Hepatocyte (in vitro differentiated cells): ENCODE measurements around the gene CTNNBIP1.

ENCODE experiments used
- CTCF ChIP-seq: fragments of 200-600 bp; sonication (generic); IDR thresholded peaks from 2 replicates; pipeline ENCODE4 v1.5.1; 2016; ENCODE audit warnings: antibody characterized with exemption, mild to moderate bottlenecking; ENCODE audit not compliant: poor library complexity
- EZH2 ChIP-seq: fragments of 200-600 bp; sonication (generic); IDR thresholded peaks from 2 replicates; pipeline ENCODE4 v1.6.1; 2016; ENCODE audit warnings: antibody characterized with exemption, mild to moderate bottlenecking, borderline replicate concordance
- EZH2phosphoT487 ChIP-seq: fragments of 200-600 bp; sonication (generic); IDR thresholded peaks from one replicate; pipeline ENCODE4 v1.6.1; 2018; ENCODE audit warnings: antibody characterized with exemption, mild to moderate bottlenecking, low read depth, moderate library complexity; ENCODE audit not compliant: unreplicated experiment, severe bottlenecking

GRCh38 chr1:9826087-9826486 is 84.0 kb downstream of the CTNNBIP1 start:
- TF ChIP-seq EZH2phosphoT487, result no peak
- TF ChIP-seq CTCF, result no peak
- no peak for TF ChIP-seq EZH2
